H9 (cell line): Measurements from ENCODE around the gene PDCD6IP. TPM values are rescaled to one million over a fixed set of nuclear protein-coding genes. Genes with fewer than 3 reads are reported as not detected.

Source experiments
- DNase-seq: peaks from one replicate; pipeline ENCODE4 v3.0.0-alpha.2; 2017
- H2AFZ ChIP-seq: one replicate; pipeline ENCODE4 v1.6.1; 2013; ENCODE audit warnings: mild to moderate bottlenecking, low read length, control low read depth, moderate library complexity
- H2AK5ac ChIP-seq: 2 replicates; pipeline ENCODE4 v1.6.1; 2013; ENCODE audit warnings: low read length, control low read depth, mixed read lengths; ENCODE audit not compliant: insufficient read length
- H2BK120ac ChIP-seq: one replicate; pipeline ENCODE4 v1.6.1; 2013; ENCODE audit warnings: low read depth, mild to moderate bottlenecking, low read length, control low read depth, inconsistent platforms; ENCODE audit not compliant: poor library complexity, severe bottlenecking
- H2BK12ac ChIP-seq: 2 replicates; pipeline ENCODE4 v1.6.1; 2013; ENCODE audit warnings: low read length, control low read depth, mixed read lengths, low read depth; ENCODE audit not compliant: insufficient read length
- H2BK15ac ChIP-seq: 2 replicates; pipeline ENCODE4 v1.6.1; 2013; ENCODE audit warnings: low read depth, low read length, control low read depth
- H2BK20ac ChIP-seq: one replicate; pipeline ENCODE4 v1.6.1; 2013; ENCODE audit warnings: low read depth, mild to moderate bottlenecking, low read length, control low read depth, inconsistent platforms; ENCODE audit not compliant: poor library complexity, severe bottlenecking
- H2BK5ac ChIP-seq: 2 replicates; pipeline ENCODE4 v1.6.1; 2013; ENCODE audit warnings: low read length, control low read depth, mixed read lengths; ENCODE audit not compliant: insufficient read length
- H3K14ac ChIP-seq: 2 replicates; pipeline ENCODE4 v1.6.1; 2013; ENCODE audit warnings: low read length, control low read depth; ENCODE audit not compliant: insufficient read depth
- H3K18ac ChIP-seq: 2 replicates; pipeline ENCODE4 v1.6.1; 2013; ENCODE audit warnings: low read depth, mild to moderate bottlenecking, mixed read lengths, low read length, control low read depth; ENCODE audit not compliant: insufficient read length
- H3K23ac ChIP-seq: 2 replicates; pipeline ENCODE4 v1.6.1; 2013; ENCODE audit warnings: low read length, control low read depth, mixed read lengths, low read depth; ENCODE audit not compliant: insufficient read length
- H3K23me2 ChIP-seq: 2 replicates; pipeline ENCODE4 v1.6.1; 2013; ENCODE audit warnings: low read depth, mild to moderate bottlenecking, mixed read lengths, low read length, control low read depth; ENCODE audit not compliant: insufficient read length, poor library complexity, severe bottlenecking
- H3K27ac ChIP-seq: 2 replicates; pipeline ENCODE4 v1.5.1; 2013; ENCODE audit warnings: low read length, control low read depth, mixed read lengths, low read depth; ENCODE audit not compliant: insufficient read length
- H3K27me3 ChIP-seq: 2 replicates; pipeline ENCODE4 v1.6.1; 2013; ENCODE audit warnings: low read length, control low read depth, inconsistent platforms; ENCODE audit not compliant: insufficient read depth
- H3K4ac ChIP-seq: 2 replicates; pipeline ENCODE4 v1.6.1; 2013; ENCODE audit warnings: low read depth, mild to moderate bottlenecking, control low read depth, inconsistent platforms, low read length, moderate library complexity
- H3K4me1 ChIP-seq: 2 replicates; pipeline ENCODE4 v1.6.1; 2013; ENCODE audit warnings: low read length, control low read depth, inconsistent platforms; ENCODE audit not compliant: insufficient read depth
- H3K4me2 ChIP-seq: 2 replicates; pipeline ENCODE4 v1.6.1; 2013; ENCODE audit warnings: low read length, control low read depth, mixed read lengths; ENCODE audit not compliant: insufficient read length, insufficient read depth
- H3K56ac ChIP-seq: 2 replicates; pipeline ENCODE4 v1.6.1; 2013; ENCODE audit warnings: low read depth, mild to moderate bottlenecking, mixed read lengths, low read length, control low read depth; ENCODE audit not compliant: insufficient read length
- H3K79me1 ChIP-seq: 2 replicates; pipeline ENCODE4 v1.6.1; 2013; ENCODE audit warnings: low read depth, mild to moderate bottlenecking, moderate library complexity, low read length, control low read depth, inconsistent platforms; ENCODE audit not compliant: insufficient read depth, poor library complexity, severe bottlenecking
- H3K79me2 ChIP-seq: 2 replicates; pipeline ENCODE4 v1.6.1; 2013; ENCODE audit warnings: low read length, control low read depth, inconsistent platforms; ENCODE audit not compliant: insufficient read depth
- H3K9ac ChIP-seq: 2 replicates; pipeline ENCODE4 v1.6.1; 2013; ENCODE audit warnings: low read length, control low read depth, mixed read lengths; ENCODE audit not compliant: insufficient read length; ENCODE audit errors: extremely low read depth
- H3K9me3 ChIP-seq: one replicate; pipeline ENCODE4 v1.6.1; 2013; ENCODE audit warnings: low read depth, low read length, inconsistent platforms; ENCODE audit not compliant: control insufficient read depth
- H3T11ph ChIP-seq: one replicate; pipeline ENCODE4 v1.6.1; 2013; ENCODE audit warnings: mild to moderate bottlenecking, low read length, control low read depth, inconsistent platforms
- H4K20me1 ChIP-seq: one replicate; pipeline ENCODE4 v1.6.1; 2013; ENCODE audit not compliant: control insufficient read depth, insufficient read length, insufficient read depth
- H4K5ac ChIP-seq: 2 replicates; pipeline ENCODE4 v1.6.1; 2013; ENCODE audit warnings: low read depth, mild to moderate bottlenecking, mixed read lengths, low read length, control low read depth; ENCODE audit not compliant: insufficient read length
- H4K8ac ChIP-seq: replicated peaks from 2 replicates; pipeline ENCODE4 v1.6.1; 2013; ENCODE audit warnings: low read length, control low read depth, mixed read lengths, low read depth; ENCODE audit not compliant: insufficient read length
- H4K91ac ChIP-seq: 2 replicates; pipeline ENCODE4 v1.6.1; 2013; ENCODE audit warnings: low read depth, mild to moderate bottlenecking, moderate library complexity, mixed read lengths, low read length, control low read depth; ENCODE audit not compliant: insufficient read length
- H3K27ac Mint-ChIP-seq, 3 experiments: 2 replicates in 2 of 3; 3 replicates in 1 of 3; pipeline ENCODE4 v1.8.0; 2020 to 2021; ENCODE audit warnings: mixed read lengths in 3 of 3, mild to moderate bottlenecking in 1 of 3, moderate library complexity in 1 of 3
- H3K27me3 Mint-ChIP-seq: 2 replicates; pipeline ENCODE4 v1.8.0; 2021; ENCODE audit warnings: low read depth, mild to moderate bottlenecking, moderate library complexity, mixed read lengths
- H3K36me3 Mint-ChIP-seq, 3 experiments: 2 replicates in 2 of 3; 3 replicates in 1 of 3; pipeline ENCODE4 v1.8.0; 2020 to 2021; ENCODE audit warnings: low read depth in 3 of 3, mixed read lengths in 3 of 3; ENCODE audit not compliant: insufficient read depth in 1 of 3
- H3K4me1 Mint-ChIP-seq, 2 experiments: 2 replicates each; pipeline ENCODE4 v1.8.0; 2020; ENCODE audit warnings: mixed read lengths in 2 of 2
- H3K4me3 Mint-ChIP-seq, 2 experiments: 2 replicates in 1 of 2; 3 replicates in 1 of 2; pipeline ENCODE4 v1.8.0; 2020 to 2021; ENCODE audit warnings: mild to moderate bottlenecking in 2 of 2, mixed read lengths in 2 of 2, moderate library complexity in 1 of 2
- H3K9me3 Mint-ChIP-seq, 2 experiments: 2 replicates in 1 of 2; 3 replicates in 1 of 2; pipeline ENCODE4 v1.8.0; 2020; ENCODE audit warnings: mild to moderate bottlenecking in 2 of 2, mixed read lengths in 2 of 2, moderate library complexity in 1 of 2
- WGBS: extraction: QIAGEN DNeasy Blood & Tissue Kit; methylation state at CpG from one replicate; pipeline ENCODE4 v1.1.7; 2013; ENCODE audit warnings: missing lambda C conversion rate, low lambda C conversion rate, mixed read lengths; ENCODE audit not compliant: insufficient read length; ENCODE audit errors: extremely low coverage; 5-methylcytosine and 5-hydroxymethylcytosine counted together
- total RNA-seq: library from RNA; stranded (reverse); gene quantifications from 2 replicates; pipeline ENCODE4 v1.2.1, GENCODE V29; 2021
- TF ChIP-seq, protein P1 (sequence below): fragments of 200-600 bp; sonication (generic); conservative IDR thresholded peaks from 3 replicates; pipeline ENCODE4 v1.8.0; 2021; ENCODE audit warnings: antibody characterized with exemption, mild to moderate bottlenecking

The PDCD6IP gene
- total RNA-seq, 1 experiment from 2014 or later = 109 TPM

DNA sequence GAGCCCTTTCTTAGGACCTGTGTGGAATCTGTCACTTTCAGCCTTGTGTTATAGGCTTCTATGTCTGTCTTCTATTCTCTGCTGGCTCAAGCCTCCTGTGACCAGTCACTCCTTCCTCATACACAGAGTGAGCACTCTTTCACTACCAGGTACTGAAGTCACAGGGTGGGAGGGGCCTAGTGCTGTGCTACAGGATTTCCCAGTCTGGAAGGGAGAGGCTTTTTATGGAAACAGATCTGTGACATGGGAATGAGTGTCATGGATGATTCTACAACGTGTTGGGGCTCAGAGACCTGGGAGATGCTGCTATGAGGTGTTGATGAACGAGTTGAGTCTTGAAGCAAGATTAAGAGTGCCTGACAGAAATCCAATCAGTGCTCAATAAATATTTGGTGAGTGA lies 100.5 kb downstream of the PDCD6IP start:
- no peak for DNase-seq

More for the DNA sequence above, 100.5 kb downstream of the PDCD6IP start:
- no peaks in the 10 kb centered on the region for H3K9me3 Mint-ChIP-seq
- H3K23ac ChIP-seq = no peak overlapping the region
- no peaks in the 10 kb centered on the region for H3K27me3 Mint-ChIP-seq
- TF ChIP-seq, protein P1, sequence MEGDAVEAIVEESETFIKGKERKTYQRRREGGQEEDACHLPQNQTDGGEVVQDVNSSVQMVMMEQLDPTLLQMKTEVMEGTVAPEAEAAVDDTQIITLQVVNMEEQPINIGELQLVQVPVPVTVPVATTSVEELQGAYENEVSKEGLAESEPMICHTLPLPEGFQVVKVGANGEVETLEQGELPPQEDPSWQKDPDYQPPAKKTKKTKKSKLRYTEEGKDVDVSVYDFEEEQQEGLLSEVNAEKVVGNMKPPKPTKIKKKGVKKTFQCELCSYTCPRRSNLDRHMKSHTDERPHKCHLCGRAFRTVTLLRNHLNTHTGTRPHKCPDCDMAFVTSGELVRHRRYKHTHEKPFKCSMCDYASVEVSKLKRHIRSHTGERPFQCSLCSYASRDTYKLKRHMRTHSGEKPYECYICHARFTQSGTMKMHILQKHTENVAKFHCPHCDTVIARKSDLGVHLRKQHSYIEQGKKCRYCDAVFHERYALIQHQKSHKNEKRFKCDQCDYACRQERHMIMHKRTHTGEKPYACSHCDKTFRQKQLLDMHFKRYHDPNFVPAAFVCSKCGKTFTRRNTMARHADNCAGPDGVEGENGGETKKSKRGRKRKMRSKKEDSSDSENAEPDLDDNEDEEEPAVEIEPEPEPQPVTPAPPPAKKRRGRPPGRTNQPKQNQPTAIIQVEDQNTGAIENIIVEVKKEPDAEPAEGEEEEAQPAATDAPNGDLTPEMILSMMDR = no peak
- H3K9ac ChIP-seq = no peak overlapping the region
- no peak overlapping the region for H3K4me2 ChIP-seq
- H3K27me3 ChIP-seq = no peaks in the 10 kb centered on the region
- no peak overlapping the region for H3K18ac ChIP-seq
- H4K20me1 ChIP-seq = no peaks in the 10 kb centered on the region
- H2AK5ac ChIP-seq = no peak overlapping the region
- H2BK120ac ChIP-seq = no peak overlapping the region
- H3K4ac ChIP-seq = no peak overlapping the region
- no peak overlapping the region for H3K4me3 Mint-ChIP-seq
- no CpG with 5 or more reads among the region's 2 CpGs for WGBS
- no peak overlapping the region for H3K56ac ChIP-seq
- no peak overlapping the region for H3T11ph ChIP-seq
- H3K4me1 ChIP-seq = no peaks in the 10 kb centered on the region
- no peaks in the 10 kb centered on the region for H3K79me2 ChIP-seq
- H2AFZ ChIP-seq = no peak overlapping the region
- no peaks in the 10 kb centered on the region for H3K79me1 ChIP-seq
- H4K8ac ChIP-seq = no peak overlapping the region
- H2BK15ac ChIP-seq = no peak overlapping the region
- no peak overlapping the region for H4K91ac ChIP-seq
- no peak overlapping the region for H4K5ac ChIP-seq
- no peak overlapping the region for H3K27ac Mint-ChIP-seq
- no peaks in the 10 kb centered on the region for H3K36me3 Mint-ChIP-seq
- no peak overlapping the region for H3K14ac ChIP-seq
- H3K9me3 ChIP-seq = no peaks in the 10 kb centered on the region
- H3K27ac ChIP-seq = no peak overlapping the region
- H3K4me1 Mint-ChIP-seq = 0 out of 4 replicates have a peak, but pooled peaks cover 0 to 2% of the 10 kb centered on the region in 2 experiments
- no peak overlapping the region for H2BK12ac ChIP-seq
- H2BK5ac ChIP-seq = no peak overlapping the region
- H3K23me2 ChIP-seq = no peaks in the 10 kb centered on the region
- H2BK20ac ChIP-seq = no peak overlapping the region
